Hepatocyte (in vitro differentiated cells): ENCODE results near the gene PPM1F. TPM values are rescaled to one million over a fixed set of nuclear protein-coding genes. Genes with fewer than 3 reads are reported as not detected.

Experiments used
- DNase-seq: peaks from one replicate; pipeline ENCODE4 v3.0.0-alpha.2; 2016; ENCODE audit warnings: low spot score
- H2AFZ ChIP-seq: fragments of 200-600 bp; sonication (generic); 2 replicates; pipeline ENCODE4 v1.6.0; 2016; ENCODE audit warnings: antibody characterized with exemption, mild to moderate bottlenecking
- H3K27ac ChIP-seq: fragments of 200-600 bp; sonication (generic); 2 replicates; pipeline ENCODE4 v1.5.1; 2016; ENCODE audit warnings: mild to moderate bottlenecking
- H3K27me3 ChIP-seq: fragments of 200-600 bp; sonication (generic); 2 replicates; pipeline ENCODE4 v1.6.1; 2016
- H3K36me3 ChIP-seq: fragments of 200-600 bp; sonication (generic); replicated peaks from 2 replicates; pipeline ENCODE4 v1.5.1; 2016; ENCODE audit warnings: low read depth; ENCODE audit not compliant: insufficient read depth
- H3K4me1 ChIP-seq: fragments of 200-600 bp; sonication (generic); 2 replicates; pipeline ENCODE4 v1.5.1; 2016; ENCODE audit warnings: mild to moderate bottlenecking, moderate library complexity; ENCODE audit not compliant: insufficient read depth
- H3K4me2 ChIP-seq: fragments of 200-600 bp; sonication (generic); 2 replicates; pipeline ENCODE4 v1.6.0; 2016
- H3K4me3 ChIP-seq: fragments of 200-600 bp; sonication (generic); 2 replicates; pipeline ENCODE4 v1.5.1; 2016; ENCODE audit warnings: mild to moderate bottlenecking
- H3K79me2 ChIP-seq: fragments of 200-600 bp; sonication (generic); 2 replicates; pipeline ENCODE4 v1.6.0; 2017; ENCODE audit warnings: mild to moderate bottlenecking
- H3K9me2 ChIP-seq: fragments of 200-600 bp; sonication (generic); replicated peaks from 2 replicates; pipeline ENCODE4 v1.6.0; 2017; ENCODE audit warnings: mild to moderate bottlenecking; ENCODE audit not compliant: insufficient read depth
- H3K9me3 ChIP-seq: fragments of 200-600 bp; sonication (generic); 2 replicates; pipeline ENCODE4 v1.5.1; 2016; ENCODE audit warnings: low read depth, mild to moderate bottlenecking
- H4K20me1 ChIP-seq: fragments of 200-600 bp; sonication (generic); 2 replicates; pipeline ENCODE4 v1.6.0; 2016; ENCODE audit warnings: mild to moderate bottlenecking; ENCODE audit not compliant: insufficient read depth, poor library complexity, severe bottlenecking
- EZH2 ChIP-seq: fragments of 200-600 bp; sonication (generic); IDR thresholded peaks from 2 replicates; pipeline ENCODE4 v1.6.1; 2016; ENCODE audit warnings: antibody characterized with exemption, mild to moderate bottlenecking, borderline replicate concordance
- EZH2phosphoT487 ChIP-seq: fragments of 200-600 bp; sonication (generic); IDR thresholded peaks from one replicate; pipeline ENCODE4 v1.6.1; 2018; ENCODE audit warnings: antibody characterized with exemption, mild to moderate bottlenecking, low read depth, moderate library complexity; ENCODE audit not compliant: unreplicated experiment, severe bottlenecking
- WGBS: methylation state at CpG from one replicate; pipeline ENCODE4 v1.1.6; 2016; ENCODE audit warnings: low lambda C conversion rate; ENCODE audit errors: missing lambda C conversion rate; 5-methylcytosine and 5-hydroxymethylcytosine counted together
- polyA plus RNA-seq: library from polyadenylated mRNA; unstranded; fragments of >200 nt; fragmentation: Nextera tagmentation; extraction: Ambion mirVana; gene quantifications from 2 replicates; pipeline ENCODE4 v1.2.1, GENCODE V29; 2016
- total RNA-seq: library from RNA; depleted of rRNA; stranded (reverse); fragments of >200 nt; gene quantifications from 2 replicates; pipeline ENCODE4 v1.2.3, GENCODE V29; 2014
- TF ChIP-seq, protein P1 (sequence below): fragments of 200-600 bp; sonication (generic); IDR thresholded peaks from 2 replicates; pipeline ENCODE4 v1.5.1; 2016; ENCODE audit warnings: antibody characterized with exemption, mild to moderate bottlenecking; ENCODE audit not compliant: poor library complexity

PPM1F gene
- total and polyA plus RNA-seq, 2 experiments from 2014 or later: 16.1 to 17.8 TPM

DNA sequence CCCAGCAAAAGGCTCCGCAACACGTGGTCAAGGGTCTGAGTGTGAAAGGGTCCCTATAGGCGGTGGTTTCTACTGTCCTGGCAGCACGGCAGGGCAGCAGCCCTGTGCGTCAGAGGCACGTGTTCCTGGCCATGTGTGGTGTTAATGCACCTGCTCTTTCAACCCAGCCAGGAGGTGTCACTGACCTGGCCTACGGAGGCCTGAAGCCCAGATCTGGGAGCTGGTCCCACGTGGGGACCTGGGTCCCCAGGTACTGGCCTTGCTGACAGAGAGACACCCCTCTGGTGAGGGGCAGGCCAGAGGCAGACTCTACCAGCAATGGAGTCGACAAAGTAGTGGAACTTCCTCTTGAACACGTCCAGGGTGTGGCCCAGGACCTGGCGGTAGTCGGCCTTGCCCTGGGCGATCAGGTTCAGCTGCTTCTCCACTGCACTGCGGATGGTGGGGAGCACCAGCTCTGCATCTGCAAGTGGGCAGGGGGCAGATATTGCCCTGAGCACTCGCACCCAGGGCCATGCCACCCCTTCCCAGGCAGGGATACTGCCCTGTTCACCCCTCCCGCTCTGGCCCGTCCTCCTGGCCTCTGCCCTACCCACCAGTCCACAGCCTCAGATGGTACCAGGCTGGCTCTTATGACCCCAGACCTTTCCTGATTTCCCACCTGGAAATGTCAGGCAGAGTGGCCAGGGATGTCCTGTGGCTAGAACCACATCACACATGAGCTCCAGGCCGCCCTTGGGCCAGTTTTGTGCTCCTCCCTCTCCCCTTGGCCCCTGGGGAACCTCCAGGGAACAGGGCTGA is 6.8 kb upstream of the PPM1F start:
- no peak for DNase-seq
- Histone ChIP-seq H3K4me2 (no peak overlapping the region), H3K36me3 (no peaks in the 10 kb centered on the region), H3K27me3 (no peaks in the 10 kb centered on the region), H3K4me1 (no peaks in the 10 kb centered on the region), H3K4me3 (no peak overlapping the region), H3K9me3 (no peaks in the 10 kb centered on the region), H2AFZ (no peak overlapping the region), H3K79me2 (no peaks in the 10 kb centered on the region), H4K20me1 (no peaks in the 10 kb centered on the region), H3K27ac (no peak overlapping the region), H3K9me2 (no peaks in the 10 kb centered on the region)
- WGBS: 92% methylated on average over 18 of the region's 18 CpGs
- TF ChIP-seq, protein P1, sequence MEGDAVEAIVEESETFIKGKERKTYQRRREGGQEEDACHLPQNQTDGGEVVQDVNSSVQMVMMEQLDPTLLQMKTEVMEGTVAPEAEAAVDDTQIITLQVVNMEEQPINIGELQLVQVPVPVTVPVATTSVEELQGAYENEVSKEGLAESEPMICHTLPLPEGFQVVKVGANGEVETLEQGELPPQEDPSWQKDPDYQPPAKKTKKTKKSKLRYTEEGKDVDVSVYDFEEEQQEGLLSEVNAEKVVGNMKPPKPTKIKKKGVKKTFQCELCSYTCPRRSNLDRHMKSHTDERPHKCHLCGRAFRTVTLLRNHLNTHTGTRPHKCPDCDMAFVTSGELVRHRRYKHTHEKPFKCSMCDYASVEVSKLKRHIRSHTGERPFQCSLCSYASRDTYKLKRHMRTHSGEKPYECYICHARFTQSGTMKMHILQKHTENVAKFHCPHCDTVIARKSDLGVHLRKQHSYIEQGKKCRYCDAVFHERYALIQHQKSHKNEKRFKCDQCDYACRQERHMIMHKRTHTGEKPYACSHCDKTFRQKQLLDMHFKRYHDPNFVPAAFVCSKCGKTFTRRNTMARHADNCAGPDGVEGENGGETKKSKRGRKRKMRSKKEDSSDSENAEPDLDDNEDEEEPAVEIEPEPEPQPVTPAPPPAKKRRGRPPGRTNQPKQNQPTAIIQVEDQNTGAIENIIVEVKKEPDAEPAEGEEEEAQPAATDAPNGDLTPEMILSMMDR: no peak
- TF ChIP-seq EZH2phosphoT487: no peak
- no peak for TF ChIP-seq EZH2

DNA sequence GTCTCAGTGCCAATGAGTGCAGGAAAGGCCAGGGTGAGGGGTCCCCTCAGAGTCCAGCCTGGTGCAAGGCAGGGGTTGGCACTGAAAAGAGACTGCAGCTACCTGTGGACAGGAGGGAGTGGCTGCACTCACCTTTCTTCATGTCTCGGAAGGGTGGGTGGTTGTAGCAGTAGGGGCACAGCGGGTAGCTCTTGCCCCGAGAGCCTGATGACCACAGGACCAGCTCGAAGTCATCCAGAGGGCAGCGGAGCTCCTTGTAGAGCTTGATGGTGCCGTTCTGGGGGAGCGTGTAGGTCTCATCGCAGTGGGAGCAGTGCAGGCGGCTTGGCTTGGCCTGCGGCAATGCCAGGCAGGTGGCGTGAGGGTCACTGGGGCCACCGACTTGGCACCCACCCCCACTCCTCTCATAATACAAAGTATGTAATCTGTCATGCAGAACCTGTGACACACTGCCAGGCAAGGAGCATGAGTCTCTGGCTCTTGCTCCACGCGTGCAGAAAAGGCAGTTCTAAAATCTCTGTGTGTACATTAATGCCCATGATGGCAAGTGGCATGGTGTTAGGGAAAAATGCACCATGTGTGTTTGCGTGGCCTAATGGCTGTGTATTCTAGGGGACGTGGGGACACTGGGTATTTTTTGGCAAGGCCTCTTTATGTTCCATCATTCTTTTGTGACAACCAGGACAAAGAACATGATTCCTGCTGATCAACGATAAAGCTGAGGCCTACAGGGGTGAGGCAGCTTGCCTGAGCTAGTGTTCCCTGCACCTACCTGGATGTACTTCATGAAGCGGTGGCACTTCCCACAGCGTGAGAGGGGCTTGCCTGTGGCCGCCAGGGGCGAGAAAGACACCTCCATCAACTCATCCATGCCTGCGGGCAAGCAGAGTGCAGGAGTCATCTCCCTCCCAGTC is 6.0 kb upstream of the PPM1F start:
- 96% methylated on average over 22 of the region's 22 CpGs for WGBS
- Histone ChIP-seq H3K27ac (no peak overlapping the region), H3K4me1 (no peaks in the 10 kb centered on the region), H3K36me3 (no peaks in the 10 kb centered on the region), H3K4me2 (no peak overlapping the region), H4K20me1 (no peaks in the 10 kb centered on the region), H3K9me2 (no peaks in the 10 kb centered on the region), H3K27me3 (no peaks in the 10 kb centered on the region), H3K79me2 (no peaks in the 10 kb centered on the region), H2AFZ (no peak overlapping the region), H3K9me3 (no peaks in the 10 kb centered on the region), H3K4me3 (no peak overlapping the region)
- DNase-seq: no peak
- TF ChIP-seq EZH2 (no peak), EZH2phosphoT487 (no peak)
- TF ChIP-seq, protein P1: no peak

DNA sequence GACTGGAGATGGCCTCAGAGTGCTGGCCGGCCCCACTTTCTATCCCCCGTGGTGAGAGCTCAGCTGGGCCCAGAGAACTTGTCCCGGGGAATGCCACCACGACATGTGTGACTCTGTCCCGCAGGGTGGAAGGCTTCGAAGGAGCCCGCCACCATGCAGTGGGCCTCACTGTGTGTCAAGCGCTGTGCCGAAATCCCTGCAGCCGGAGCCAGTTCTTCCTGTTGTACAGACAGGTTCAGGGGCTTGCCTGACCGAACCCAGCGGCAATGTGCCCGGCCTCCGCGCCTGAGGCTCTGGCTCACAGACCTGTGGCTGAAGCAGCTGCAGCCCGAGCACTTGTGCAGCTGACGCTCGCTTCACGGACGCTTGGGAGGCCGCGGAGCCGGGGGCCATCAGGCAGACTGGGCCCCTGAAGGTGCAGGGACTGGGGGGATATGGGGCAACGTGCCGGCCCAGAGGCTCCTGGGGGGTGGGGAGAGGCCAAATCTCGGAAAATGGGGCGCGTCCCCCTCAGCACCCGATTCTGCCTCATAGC is 650 bp downstream of the PPM1F start:
- Histone ChIP-seq H3K9me3 (no peaks in the 10 kb centered on the region), H3K9me2 (no peaks in the 10 kb centered on the region), H4K20me1 (peaks cover 4% of the 10 kb centered on the region), H3K36me3 (no peaks in the 10 kb centered on the region), H3K79me2 (peaks cover 16% of the 10 kb centered on the region), H3K4me2 (peak overlapping the region; percentile 99), H2AFZ (peak overlapping the region; percentile 75), H3K4me1 (peaks cover 12% of the 10 kb centered on the region), H3K27me3 (no peaks in the 10 kb centered on the region), H3K27ac (no peak overlapping the region), H3K4me3 (peak overlapping the region; percentile 47)
- TF ChIP-seq, protein P1: no peak
- TF ChIP-seq EZH2 (no peak), EZH2phosphoT487 (no peak)
- WGBS: 17% methylated on average over 25 of the region's 29 CpGs
- peak; percentile 68 for DNase-seq
